GM12892 (cell line): ENCODE data around the gene TPST1.

Source experiments
- POLR2A ChIP-seq: IDR thresholded peaks from 2 replicates; pipeline ENCODE4 v1.6.1; 2011; ENCODE audit warnings: low read depth, low read length, control low read depth
- POLR2AphosphoS5 ChIP-seq: IDR thresholded peaks from 2 replicates; pipeline ENCODE4 v1.6.1; 2011; ENCODE audit warnings: low read depth, low read length, control low read depth

DNA sequence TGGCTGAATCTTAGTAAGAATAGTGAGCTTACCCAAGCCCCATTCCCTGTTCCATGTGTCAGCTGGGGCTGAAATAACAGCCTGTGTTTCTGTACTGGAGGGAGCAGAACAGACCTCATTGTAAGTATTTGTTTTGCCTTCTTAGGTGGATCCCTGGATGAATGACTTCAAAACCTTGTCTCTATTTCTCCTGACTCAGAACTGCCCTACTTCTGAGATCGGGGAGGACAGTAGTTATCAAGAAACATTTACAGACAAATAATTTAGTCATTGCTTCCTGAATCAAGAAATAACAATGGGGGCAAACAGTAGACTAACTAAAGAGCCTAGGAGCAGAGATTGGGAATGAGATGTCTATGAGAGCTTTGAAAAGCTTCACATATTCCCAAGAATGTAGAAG, 58.8 kb downstream of the TPST1 start:
- no peak for TF ChIP-seq POLR2A
- TF ChIP-seq POLR2AphosphoS5 = no peak
